HG02763 (cell line): ENCODE data around the gene TDO2.
A peak's percentile ranks its signal among the peaks of the same experiment; 100 is the strongest.
"Not testable (repeated sequence)": the region's sequence is repeated elsewhere in the genome, so short reads cannot be mapped to it uniquely, and the experiment has no call there.

Experiments used
- ATAC-seq: cut with Tn5 transposase; IDR thresholded peaks from one replicate; pipeline ENCODE4 v1.9.1; 2021; ENCODE audit warnings: mild to moderate bottlenecking, moderate library complexity; ENCODE audit not compliant: unreplicated experiment

Gene TDO2

DNA sequence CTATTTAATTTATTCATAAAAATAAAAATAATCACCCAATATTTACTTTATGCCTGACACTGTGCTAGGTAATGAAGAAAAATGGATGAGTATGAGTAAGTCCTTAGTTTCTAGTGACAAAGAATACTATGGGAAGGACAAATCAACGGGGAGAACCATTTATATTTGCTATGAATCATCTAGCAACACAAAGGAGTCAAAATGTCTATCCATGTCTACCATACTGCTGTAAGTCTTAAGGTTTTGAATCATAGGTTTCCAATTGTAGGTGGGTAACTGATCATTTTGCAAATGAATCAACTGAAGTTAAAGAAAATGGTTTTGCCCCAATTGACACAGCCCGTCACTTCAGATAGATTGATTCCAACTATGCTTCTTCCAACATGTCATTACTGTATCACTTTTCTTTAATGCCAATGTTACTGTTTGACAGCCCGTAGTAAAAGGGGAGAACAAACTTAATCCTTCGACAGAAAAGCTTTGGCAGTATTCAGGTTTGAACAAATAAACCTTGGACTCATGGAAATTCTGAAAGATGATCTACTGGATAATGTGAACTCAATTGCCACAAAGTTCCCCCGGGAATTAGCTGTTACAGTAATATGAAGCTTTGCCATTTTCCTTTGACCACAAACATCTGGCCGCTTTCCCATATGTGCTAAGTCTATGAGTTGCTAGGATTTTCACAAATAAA is 3.2 kb downstream of the TDO2 start:
- no peak for ATAC-seq

DNA sequence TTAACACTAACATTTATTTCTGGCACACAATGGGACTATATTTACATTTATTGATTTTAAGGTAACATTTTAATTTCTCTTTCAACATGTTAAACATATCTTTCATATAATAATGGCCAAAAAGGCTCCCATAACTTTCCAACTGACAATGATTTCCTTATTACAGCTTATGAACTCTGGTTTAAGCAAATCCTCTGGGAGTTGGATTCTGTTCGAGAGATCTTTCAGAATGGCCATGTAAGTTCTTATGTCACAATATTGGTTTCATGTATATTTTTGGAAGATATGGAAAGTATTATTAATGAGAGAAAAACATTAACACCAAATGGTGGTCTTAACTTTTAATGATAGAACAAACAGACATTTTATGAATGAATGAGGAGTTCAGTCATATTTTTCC is 4.1 kb downstream of the TDO2 start:
- ATAC-seq = no peak

DNA sequence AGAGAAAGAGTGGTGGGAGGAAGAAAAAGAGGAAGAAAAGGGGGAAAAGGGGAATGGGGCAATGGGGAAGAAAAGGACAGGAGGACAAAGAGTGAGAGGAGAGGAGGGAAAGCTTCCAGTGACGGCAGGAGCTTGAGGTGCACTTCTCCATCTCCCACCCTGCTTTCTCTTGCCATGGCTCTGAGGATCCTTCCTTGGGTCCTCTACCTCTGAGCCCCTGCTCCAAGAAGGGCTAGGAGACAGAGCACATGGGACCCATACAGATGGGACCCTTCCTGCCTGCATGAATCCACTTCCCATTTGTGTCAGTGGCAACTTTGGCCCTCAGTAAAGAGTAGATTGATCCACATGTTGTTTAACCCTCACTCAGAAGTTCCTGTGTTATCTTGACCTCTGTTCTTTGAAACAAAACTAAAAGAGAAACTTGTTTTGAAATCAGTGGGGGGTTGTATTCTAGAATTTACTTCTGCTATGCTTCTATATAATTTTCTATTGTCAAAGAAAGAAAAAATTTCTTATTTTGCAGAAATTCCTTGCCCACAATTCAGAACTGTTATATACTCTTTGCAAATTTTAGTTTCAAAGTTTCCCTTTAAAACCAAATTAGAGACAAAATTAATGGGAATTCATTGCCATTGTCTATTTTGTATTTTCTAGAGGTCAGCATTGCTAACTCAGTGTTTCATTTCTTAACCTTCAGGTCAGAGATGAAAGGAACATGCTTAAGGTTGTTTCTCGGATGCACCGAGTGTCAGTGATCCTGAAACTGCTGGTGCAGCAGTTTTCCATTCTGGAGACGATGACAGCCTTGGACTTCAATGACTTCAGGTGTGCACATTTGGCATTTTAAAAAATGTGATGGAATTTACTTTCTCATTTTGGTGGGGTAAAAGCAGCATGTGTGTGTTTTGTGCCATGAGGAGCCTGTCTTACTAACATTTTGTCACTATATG is 5.0 kb downstream of the TDO2 start:
- peak; percentile 72 for ATAC-seq

DNA sequence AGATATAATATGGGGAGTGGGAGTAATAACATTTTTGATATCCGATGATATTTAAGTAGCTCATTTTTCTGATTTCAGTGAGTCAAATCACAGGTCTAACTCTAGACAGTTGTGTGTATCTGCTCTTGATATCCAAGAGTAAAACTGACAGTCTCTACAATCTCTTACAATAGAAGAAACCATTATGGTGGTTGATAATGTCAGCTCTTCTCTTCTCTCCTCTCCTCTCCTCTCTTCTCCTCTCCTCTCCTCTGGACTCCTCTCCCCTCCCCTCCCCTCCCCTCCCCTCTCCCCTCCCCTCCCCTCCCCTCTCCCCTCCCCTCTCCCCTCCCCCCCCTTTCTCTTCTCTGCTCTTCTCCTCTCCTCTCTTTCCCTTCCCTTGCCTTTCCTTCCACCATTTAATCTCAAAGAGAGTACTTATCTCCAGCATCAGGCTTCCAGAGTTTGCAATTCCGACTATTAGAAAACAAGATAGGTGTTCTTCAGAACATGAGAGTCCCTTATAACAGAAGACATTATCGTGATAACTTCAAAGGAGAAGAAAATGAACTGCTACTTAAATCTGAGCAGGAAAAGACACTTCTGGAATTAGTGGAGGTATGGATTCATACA is 6.2 kb downstream of the TDO2 start:
- ATAC-seq = no peak

DNA sequence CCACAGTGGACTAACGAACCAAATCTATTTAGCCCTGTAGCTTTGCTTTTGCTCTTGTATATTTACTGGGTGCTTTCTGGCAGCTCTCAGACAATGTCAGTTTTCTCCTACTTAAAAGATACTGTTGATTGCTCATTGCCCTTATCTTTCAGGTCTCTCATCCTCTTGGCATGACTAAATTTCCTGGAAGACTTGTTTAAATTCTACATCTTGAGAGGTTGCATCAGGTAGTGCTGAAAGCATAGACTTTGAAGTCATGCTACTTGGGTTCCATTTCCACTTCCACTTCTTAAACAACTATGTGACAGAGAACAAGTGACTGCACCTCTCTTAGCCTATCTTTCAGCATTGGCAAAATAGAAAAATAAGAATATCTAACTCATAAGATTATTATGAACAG is 8.4 kb downstream of the TDO2 start:
- ATAC-seq = no peak

DNA sequence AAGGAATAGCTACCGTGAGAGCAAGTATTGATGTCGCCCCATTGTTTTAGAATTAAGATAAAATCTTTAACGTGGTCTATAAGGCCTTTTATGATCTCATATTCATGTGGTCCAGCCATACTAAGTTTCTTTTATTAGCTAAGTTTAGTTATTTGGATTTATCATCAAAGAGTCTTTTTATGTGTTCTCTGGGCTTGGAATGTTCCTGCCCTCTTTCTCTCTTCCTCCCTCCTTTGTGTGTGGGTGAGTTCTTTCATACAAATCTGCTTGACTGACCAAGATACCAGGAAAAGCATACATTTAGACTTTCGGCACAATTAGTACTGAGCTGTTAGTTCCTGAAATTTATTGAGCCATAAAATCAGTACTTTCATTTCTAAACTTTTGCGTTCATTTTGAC is 11.3 kb downstream of the TDO2 start:
- ATAC-seq = no peak

DNA sequence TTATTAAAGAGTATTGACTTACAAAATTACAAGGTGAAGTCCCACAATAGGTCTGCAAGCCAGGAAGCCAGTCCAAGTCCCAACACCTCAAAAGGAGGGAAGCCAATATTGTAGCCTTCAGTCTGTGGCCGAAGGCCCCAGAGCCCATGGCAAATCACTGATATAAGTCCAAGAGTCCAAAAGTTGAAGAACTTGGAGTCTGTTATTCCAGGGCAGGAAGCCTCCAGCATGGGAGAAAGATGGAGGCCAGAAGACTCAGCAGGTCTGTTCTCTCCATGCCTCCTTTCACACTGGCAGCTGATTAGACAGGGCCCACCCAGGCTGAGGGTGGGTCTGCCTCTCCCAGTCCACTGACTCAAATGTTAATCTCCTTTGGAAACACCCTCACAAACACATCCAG is 18.1 kb downstream of the TDO2 start:
- ATAC-seq = no peak

DNA sequence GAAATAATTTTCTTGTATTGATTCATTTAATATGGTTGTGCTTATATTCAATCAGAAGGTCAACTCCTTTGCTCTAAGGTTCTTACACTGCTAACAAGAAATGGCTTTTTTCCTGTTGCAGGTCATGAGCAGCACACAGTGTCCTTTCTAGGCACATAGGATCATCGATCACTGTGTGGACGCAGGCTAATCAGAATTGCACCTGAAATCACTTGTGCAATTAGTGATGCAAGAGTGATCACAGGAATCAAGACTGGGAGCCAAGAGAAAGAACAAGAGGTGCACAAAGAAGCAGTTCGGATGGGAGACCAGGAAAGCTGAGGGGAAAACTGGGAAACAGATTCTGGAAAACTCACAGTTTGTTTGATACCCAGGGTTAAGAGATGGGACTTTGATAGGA is 21.1 kb downstream of the TDO2 start:
- ATAC-seq = no peak

DNA sequence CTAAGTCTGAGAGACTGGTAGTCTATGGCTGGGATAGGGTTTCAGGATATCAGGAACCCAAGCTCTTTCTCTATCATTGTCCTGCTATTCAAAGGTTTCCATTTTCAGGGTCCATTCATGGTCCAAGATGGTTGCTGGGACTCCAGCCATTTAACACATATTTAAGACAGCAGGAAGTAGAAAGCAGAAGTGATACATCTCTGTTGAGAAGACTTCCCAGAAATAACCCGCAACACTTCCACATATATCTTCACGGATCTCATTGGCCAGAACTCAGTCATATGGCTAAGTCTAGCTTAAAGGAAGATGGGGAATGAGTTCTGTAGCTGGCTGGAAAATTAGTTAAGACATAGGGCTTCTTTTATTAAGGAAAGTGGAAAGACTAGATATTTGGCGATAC is 26.3 kb downstream of the TDO2 start:
- no peak for ATAC-seq

DNA sequence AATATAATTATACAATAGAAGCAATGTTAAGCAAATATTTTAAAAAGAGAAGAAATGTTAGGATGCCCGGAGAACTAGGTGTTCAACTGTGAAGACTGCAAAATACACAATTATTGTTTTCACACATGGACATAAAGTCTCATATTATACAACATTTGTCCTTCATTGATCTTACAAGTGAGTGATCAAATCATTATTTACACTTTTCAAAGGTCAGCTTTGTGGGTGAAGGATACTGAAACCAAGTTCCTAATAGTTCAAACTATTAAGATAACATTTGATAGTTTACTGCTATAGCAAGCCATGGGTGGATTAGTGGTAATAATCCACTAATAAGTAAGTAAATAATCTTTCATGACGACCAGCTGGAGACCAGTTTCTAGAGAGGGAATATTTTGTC is 26.8 kb downstream of the TDO2 start:
- no peak for ATAC-seq

DNA sequence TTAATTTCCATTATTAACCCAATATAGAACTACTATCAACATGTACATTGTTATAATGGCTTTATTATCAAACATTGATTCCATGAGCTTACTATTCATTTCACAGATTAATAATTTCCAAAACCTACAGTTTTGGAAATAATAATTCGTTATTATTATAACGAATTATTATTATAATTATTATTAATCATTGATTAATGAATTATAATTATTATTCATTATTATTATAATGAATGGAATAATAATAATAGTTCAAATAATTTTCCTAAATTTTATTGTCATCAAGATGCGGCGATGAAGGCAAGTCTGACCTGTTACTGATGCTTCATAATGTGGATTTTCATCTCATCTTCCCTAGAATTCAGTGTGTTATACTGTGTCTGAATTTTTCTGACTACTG is 28.1 kb downstream of the TDO2 start:
- no peak for ATAC-seq

DNA sequence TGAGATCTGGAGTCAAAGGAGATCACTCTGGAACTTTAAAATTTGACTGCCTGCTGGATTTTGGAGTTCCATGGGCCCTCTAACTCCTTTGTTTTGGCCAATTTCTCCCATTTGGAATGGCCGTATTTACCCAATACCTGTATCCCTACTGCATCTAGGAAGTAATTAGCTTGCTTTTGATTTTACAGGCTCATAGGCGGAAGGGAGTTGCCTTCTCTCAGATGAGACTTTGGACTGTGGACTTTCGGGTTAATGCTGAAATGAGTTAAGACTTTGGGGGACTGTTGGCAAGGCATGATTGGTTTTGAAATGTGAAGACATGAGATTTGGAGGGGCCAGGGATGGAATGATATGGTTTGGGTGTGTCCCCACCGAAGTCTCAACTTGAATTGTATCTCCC is 31.1 kb downstream of the TDO2 start:
- ATAC-seq = not testable (repeated sequence)

DNA sequence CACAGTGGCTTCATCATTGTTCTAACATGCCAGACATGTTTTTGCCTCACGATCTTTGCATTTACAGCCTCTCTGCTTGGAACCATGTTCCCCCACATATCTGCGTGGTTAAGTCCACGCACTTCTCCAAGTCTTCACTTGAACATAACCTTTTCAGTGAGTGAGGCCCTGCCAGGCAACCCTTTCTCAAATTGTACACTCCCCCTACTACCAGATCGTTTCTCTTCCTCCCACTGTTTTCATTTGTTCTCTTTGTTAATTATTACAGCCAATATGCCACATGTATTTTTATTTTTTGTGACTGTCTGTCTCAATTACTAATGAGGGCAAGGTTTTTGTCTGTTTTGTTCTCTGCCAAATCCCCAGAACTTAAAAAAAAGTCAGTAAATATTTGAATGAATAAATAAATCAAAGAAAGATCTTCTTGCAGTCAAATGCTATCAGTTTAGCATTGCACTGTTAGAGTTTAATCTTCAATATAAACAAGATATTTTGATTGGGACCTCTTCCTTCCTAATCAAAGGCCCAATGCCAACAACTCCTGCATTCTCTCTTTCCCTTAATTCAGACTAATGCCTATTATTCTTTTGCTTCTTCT is 32.0 kb downstream of the TDO2 start:
- no peak for ATAC-seq

DNA sequence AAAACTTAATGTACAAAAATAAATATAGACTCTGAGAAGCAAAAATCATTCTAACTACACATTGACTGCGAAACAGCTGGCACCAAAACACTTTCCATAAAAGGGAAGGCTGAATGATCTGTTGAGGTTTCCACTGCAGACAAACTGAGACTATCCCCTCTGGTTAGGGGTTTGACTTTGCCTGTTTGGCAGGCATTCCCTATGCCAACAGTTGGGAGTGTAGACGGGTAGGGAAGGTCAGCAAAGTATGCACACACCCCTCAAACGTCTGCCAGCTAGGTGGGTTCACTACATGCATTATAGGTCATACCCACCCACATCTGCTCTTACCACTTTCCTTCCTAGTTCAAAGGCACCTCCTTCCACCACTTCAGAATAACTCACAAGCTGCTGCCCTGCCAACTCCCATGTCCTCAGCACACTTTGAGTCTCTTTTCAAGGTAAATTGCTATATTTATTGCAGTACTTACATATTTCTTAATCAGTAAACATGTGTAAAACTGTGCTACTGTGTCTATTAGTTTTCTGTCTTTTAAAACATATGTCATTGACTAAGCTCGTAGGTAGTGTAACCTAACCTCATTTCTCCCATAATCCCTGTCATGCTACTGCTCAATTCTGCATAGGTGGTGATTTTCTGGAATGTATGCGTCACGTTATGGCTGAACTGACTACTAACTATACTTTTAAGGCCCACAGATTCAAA is 37.7 kb downstream of the TDO2 start:
- no peak for ATAC-seq

DNA sequence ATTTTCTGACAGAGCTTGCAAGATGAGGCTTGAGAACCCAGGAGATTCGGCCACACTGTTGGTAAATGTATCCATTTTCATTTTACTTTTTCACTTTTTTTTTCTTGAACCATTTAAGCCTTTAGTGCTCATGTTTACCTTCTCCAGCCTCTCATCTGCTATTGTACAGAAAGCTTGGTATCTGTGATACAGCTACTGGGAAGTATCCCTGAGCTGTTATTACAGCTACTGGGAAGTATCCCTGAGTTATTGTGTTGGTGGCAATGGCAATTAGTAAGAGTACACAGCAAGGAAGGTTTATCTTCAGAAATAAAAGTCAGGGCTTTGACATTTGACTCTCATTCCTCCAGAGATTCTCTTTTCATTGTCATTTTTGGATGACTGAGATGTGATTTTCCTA is 38.3 kb downstream of the TDO2 start:
- ATAC-seq = no peak

DNA sequence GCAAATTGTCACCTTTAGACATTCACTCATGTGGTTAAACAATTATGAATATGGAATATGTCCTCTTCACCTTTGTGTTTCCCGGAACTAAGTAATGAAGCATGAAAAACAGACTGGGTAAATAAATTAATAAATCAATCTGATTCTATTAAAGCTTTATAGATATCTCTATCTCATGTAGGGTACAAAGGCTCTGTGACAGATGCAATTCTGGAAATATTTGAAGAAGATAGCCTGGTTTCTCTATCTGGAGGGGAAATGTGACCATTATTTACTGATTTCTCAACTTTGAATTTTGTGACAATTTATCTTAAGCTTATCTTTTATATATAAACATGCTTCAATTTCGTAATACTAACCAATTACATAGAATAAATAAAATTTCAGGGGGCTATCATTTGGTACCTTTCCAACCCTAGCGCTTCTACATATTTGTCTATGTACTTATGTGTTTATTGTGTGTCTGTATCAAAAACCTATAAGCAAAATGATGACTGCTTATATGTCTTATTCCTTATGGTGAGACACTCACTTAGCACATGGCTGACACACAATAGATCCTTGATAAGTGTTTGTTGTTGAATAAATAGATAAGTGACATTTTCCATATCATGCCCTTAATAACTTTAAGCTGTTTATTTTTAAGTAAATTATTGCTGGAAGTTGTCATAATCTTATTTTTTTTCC is 40.3 kb downstream of the TDO2 start:
- ATAC-seq = no peak

DNA sequence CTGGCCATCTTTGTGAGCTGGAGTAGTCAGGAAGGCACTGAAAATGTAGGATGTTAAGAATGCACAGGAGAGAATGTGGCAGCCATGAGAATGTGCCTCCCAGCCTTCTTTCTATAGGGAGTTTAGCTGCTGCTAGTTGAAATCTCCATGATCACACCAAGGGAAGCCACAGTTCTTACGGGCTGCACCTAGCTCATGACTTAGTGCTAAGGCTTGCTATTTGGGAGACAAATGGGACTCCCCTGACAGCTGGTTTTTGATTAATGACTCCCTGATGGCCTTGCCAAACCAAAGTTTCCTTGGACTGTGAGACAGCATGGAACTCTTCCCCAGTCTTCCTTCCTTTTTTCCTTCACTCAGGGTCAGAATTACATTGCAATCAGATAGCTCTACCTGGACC is 41.0 kb downstream of the TDO2 start:
- no peak for ATAC-seq

DNA sequence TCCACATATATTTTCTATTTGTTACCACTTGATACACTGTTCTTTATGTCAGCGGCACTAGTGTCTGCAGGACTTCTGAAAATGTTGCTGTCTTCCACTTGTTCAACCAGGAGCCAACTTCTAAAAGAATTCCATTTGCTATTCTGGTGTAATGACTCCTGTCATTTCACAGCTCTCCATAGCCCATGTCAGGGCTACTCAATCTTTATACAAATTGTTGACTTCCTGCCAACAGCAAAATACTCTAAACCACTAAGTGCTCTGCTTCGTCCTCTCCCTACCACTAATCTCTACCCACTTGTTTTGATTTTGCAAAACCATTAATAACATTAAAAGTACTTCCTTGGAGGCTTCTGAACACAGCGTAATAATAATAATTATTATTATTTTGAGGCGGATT is 43.0 kb downstream of the TDO2 start:
- no peak for ATAC-seq

DNA sequence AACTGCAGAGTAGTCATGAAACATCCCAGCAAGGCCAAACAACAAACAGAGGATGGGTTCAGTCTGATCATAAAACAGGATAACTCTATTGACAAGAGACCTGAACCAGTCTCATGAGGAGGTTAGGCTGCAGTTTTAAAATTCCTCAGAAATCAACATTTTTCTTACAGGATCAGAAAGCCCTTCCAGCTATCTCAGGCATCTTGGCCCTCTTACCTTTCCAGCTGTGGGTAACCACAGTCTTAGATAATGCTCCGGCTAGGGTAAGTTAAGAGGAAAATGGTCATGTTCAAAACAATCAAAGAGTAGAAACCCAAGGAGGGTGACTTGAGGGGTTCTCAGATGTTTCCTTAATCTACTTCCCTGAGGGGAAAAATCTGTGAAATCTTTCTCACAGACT is 45.0 kb downstream of the TDO2 start:
- ATAC-seq = no peak

DNA sequence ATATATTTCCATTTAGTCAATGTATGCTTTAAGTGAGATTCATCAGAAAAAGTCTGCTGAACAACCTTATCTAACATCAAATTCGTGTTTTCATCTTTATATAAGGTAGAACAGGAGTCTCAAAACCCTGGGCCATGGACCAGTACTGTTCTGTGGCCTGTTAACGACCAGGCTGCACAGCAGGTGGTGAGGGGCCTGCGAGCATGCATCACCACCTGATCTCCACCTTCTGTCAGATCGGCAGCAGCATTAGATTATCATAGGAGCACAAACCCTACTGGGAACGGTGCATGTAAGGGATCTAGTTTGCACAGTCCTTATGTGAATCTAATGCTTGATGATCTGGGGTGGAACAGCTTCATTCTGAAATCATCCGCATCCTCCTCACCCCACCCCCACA is 47.0 kb downstream of the TDO2 start:
- ATAC-seq = no peak
